Choroid plexus epithelial cell (primary cell): ENCODE results near the gene TCF4.

Source experiments
- DNase-seq: peaks from one replicate; pipeline ENCODE4 v3.0.0-alpha.2; 2010; ENCODE audit warnings: low read depth
- H3K4me3 ChIP-seq: 2 replicates; pipeline ENCODE4 v1.5.1; 2011; ENCODE audit warnings: low read depth, mild to moderate bottlenecking, control low read depth, low read length, moderate library complexity
- TF ChIP-seq, protein P1 (sequence below): conservative IDR thresholded peaks from 2 replicates; pipeline ENCODE4 v1.5.1; 2011; ENCODE audit warnings: low read depth, mild to moderate bottlenecking, control low read depth, inconsistent platforms, low read length, moderate library complexity

The TCF4 gene

DNA sequence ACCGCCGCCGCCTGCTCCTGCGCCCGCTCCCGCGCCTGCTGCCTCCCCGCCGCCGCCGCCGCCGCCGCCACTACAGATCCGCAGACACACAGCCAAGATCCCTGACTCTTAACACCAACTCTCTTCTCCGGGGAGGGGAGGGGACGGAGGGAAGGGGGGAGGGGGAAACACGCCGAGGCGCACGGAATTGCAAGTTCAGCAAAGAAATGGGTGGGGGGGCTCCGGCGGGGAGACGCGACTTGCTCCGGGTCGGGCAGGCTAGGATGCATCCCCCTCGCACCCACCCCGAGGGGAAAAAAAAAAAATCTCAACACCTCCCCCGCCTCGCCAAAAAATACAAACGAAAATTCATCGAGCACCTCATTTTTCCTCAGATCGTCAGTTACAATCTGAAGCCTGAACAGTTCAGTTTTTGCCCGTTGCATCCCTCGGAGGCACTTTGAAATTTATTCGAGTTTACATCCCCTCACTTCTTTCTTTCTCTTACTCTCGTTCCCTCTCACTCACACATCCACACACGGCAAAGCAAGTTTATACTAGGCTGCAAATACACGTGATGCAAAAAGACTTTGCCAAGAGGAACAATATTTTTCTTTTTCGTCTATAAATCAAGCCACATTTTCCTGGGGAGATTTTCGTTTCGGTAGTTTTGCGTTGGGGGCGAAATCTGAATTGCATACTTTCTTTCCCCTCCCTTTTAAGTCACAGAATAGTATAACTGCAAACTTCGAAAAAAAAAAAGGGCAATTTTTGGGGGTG is at the start of gene TCF4:
Gene TCF4 (minus strand): TSS at position 82 of the 759 bp plus-strand sequence. CDS start 1,076 bp downstream, outside the sequence.
- peak within 1 kb of the TSS; percentile 59 for H3K4me3 ChIP-seq
- DNase-seq, result peak; percentile 58
- TF ChIP-seq, protein P1, sequence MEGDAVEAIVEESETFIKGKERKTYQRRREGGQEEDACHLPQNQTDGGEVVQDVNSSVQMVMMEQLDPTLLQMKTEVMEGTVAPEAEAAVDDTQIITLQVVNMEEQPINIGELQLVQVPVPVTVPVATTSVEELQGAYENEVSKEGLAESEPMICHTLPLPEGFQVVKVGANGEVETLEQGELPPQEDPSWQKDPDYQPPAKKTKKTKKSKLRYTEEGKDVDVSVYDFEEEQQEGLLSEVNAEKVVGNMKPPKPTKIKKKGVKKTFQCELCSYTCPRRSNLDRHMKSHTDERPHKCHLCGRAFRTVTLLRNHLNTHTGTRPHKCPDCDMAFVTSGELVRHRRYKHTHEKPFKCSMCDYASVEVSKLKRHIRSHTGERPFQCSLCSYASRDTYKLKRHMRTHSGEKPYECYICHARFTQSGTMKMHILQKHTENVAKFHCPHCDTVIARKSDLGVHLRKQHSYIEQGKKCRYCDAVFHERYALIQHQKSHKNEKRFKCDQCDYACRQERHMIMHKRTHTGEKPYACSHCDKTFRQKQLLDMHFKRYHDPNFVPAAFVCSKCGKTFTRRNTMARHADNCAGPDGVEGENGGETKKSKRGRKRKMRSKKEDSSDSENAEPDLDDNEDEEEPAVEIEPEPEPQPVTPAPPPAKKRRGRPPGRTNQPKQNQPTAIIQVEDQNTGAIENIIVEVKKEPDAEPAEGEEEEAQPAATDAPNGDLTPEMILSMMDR, result no peak

DNA sequence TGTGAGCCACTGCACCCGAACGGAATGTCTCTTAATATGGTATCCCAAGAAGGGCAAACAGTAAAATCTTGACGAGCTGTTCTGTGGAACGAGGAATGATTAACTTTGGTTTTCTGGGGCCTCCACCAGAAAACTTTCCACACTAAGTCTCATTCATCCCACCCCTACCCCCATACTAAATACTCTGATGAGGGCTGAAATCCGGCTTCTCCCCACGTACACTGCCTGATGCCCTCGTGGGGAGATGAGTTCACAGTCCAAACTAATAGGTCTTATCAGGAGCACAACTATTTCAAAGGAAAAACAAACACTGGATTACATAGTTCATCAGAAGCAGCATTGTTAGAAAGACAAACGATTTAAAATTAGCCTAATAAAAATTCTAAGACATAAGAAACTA is 49.2 kb upstream of the TCF4 start:
- TF ChIP-seq, protein P1, result no peak
- DNase-seq, result no peak
- H3K4me3 ChIP-seq, result no peak overlapping the region

DNA sequence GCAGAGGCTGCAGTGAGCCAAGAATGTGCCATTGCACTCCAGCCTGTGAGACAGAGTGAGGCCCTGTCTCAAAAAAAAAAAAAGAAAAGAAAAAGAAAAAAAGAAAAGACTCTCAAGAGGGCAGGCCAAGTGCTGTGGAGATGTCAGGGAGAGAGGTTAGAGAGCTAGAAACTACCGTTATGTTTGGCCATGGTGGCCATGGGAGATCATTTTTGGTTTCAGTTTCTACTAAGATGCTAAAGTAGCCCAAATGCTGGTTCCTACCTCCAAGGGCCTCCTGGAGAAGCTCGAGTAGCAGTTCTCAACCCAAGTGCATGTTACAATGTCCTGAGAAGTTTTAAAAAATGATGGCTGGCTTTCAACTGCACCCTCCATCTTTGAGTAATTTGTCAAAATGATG is 47.4 kb upstream of the TCF4 start:
- H3K4me3 ChIP-seq, result no peak overlapping the region
- no peak for DNase-seq
- TF ChIP-seq, protein P1, result no peak

DNA sequence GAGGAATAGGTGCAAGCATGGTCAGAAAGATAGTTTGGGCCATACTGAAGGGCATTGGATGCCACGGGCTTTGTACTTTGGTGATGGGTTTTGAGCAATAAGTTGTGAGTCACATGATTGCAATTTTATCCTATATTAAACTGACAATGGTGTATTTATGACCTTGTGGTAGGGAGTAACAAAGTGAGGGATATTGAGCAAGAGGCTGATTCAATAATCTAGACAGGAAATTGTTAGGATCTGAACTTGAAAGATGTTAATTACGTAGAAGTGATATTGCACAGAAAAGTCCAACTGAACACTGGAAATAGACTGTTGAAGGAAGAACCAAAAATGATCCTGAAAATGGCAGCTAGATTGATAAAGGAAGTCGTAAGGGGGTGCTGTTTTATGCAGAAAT is 46.6 kb upstream of the TCF4 start:
- H3K4me3 ChIP-seq, result no peak overlapping the region
- TF ChIP-seq, protein P1, result no peak
- peak; percentile 78 for DNase-seq

DNA sequence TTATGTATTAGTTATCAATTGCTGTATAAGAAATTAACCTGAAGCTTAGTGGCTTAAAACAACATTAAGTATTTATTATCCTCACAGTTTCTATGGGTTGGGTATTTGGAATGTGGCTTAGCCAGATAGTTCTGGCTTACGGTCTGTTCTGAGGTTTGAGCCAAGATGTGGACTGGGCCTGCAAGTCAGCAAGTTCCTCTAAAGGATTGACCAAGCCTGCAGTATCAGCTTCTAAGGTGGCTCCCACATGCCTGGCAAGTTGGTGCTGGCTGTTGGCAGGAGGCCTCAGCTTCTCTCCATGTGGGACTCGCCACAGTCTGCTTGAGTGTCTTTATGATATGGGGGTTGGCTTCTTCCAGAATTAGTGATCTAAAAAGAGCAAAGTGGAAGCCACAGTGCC is 45.0 kb upstream of the TCF4 start:
- no peak overlapping the region for H3K4me3 ChIP-seq
- TF ChIP-seq, protein P1, result no peak
- DNase-seq, result peak; percentile 27

DNA sequence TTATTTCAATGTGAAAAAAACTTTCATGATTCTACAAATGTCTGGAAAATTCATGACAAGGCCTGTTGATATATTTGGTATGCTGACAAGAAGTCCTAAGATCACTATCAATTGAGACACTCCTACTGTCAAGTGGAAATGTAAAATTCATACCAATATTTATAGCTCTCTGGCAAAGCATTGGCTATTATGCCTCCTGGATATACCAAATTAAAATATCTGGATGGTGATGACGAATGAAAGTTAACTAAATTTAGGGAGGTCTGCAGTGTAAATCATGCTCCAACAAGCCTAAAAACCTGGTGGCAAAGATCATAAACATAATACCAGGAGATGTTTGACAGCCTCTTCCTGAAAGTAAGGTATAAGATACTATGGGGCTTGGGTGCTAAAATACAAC is 41.1 kb upstream of the TCF4 start:
- H3K4me3 ChIP-seq, result no peak overlapping the region
- TF ChIP-seq, protein P1, result no peak
- DNase-seq, result no peak

DNA sequence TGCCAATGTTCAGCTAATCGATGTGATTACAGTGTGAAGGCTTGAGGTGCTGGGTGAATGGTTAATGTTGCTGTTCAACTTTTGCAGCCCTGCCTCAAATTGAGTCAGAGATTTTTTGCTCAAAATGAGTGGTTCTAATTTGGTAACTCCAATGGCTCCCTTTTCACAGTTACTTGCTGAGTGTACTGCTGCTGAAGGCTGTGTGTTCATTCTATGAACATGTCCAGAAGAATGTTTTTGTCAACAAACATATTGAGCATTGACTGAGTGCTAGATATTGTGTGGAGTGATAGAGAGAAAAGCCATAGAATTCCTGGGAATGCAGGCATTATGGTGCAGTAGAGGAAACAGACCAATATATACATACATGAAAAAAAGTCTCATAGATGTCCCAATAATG is 39.0 kb upstream of the TCF4 start:
- TF ChIP-seq, protein P1, result no peak
- no peak overlapping the region for H3K4me3 ChIP-seq
- DNase-seq, result no peak
